Hepatocyte (in vitro differentiated cells): ENCODE results near the gene CYSRT1.

Source experiments
- CTCF ChIP-seq: fragments of 200-600 bp; sonication (generic); IDR thresholded peaks from 2 replicates; pipeline ENCODE4 v1.5.1; 2016; ENCODE audit warnings: antibody characterized with exemption, mild to moderate bottlenecking; ENCODE audit not compliant: poor library complexity
- EZH2 ChIP-seq: fragments of 200-600 bp; sonication (generic); IDR thresholded peaks from 2 replicates; pipeline ENCODE4 v1.6.1; 2016; ENCODE audit warnings: antibody characterized with exemption, mild to moderate bottlenecking, borderline replicate concordance
- EZH2phosphoT487 ChIP-seq: fragments of 200-600 bp; sonication (generic); IDR thresholded peaks from one replicate; pipeline ENCODE4 v1.6.1; 2018; ENCODE audit warnings: antibody characterized with exemption, mild to moderate bottlenecking, low read depth, moderate library complexity; ENCODE audit not compliant: unreplicated experiment, severe bottlenecking

GRCh38 chr9:137217276-137218211 lies 7.4 kb upstream of the CYSRT1 start:
- no peak for TF ChIP-seq CTCF
- no peak for TF ChIP-seq EZH2phosphoT487
- TF ChIP-seq EZH2: no peak
